ENCODE measurements around the gene ZBTB8A. TPM values are rescaled to one million over a fixed set of nuclear protein-coding genes. Genes with fewer than 3 reads are reported as not detected.

Gene ZBTB8A
- total RNA-seq, 1 donor, result 10.8 TPM

- H3K4me3 ChIP-seq (ENCODE audit: low read depth, low read length), result no peak overlapping the region
- TF ChIP-seq CTCF (IDR thresholded peaks at IDR 0.05; ENCODE audit: insufficient read depth, low read length), result no peak
- no peak for DNase-seq (ENCODE audit: low read depth)
Measured at GRCh38 chr1:32536117-32536516, 3.1 kb upstream of the ZBTB8A start.

GRCh38 chr1:32536764-32537163 is 2.5 kb upstream of the ZBTB8A start:
- H3K4me3 ChIP-seq (ENCODE audit: low read depth, low read length), result no peak overlapping the region
- no peak for DNase-seq (ENCODE audit: low read depth)
- no peak for TF ChIP-seq CTCF (IDR thresholded peaks at IDR 0.05; ENCODE audit: insufficient read depth, low read length)

- H3K4me3 ChIP-seq (ENCODE audit: low read depth, low read length), result peak overlapping the region; percentile 78
- no peak for TF ChIP-seq CTCF (IDR thresholded peaks at IDR 0.05; ENCODE audit: insufficient read depth, low read length)
- DNase-seq (ENCODE audit: low read depth), result peak; percentile 49
Measured at GRCh38 chr1:32539584-32540571, 651 bp downstream of the ZBTB8A start.

GRCh38 chr1:32540605-32541004 is 1.4 kb downstream of the ZBTB8A start:
- DNase-seq (ENCODE audit: low read depth), result peak; percentile 3
- no peak for TF ChIP-seq CTCF (IDR thresholded peaks at IDR 0.05; ENCODE audit: insufficient read depth, low read length)
- H3K4me3 ChIP-seq (ENCODE audit: low read depth, low read length), result peak overlapping the region; percentile 78

GRCh38 chr1:32541064-32541566 is 1.9 kb downstream of the ZBTB8A start:
- no peak overlapping the region for H3K4me3 ChIP-seq (ENCODE audit: low read depth, low read length)
- no peak for DNase-seq (ENCODE audit: low read depth)
- TF ChIP-seq CTCF (IDR thresholded peaks at IDR 0.05; ENCODE audit: insufficient read depth, low read length), result no peak

GRCh38 chr1:32546611-32547010 is 7.4 kb downstream of the ZBTB8A start:
- TF ChIP-seq CTCF (IDR thresholded peaks at IDR 0.05; ENCODE audit: insufficient read depth, low read length), result no peak
- DNase-seq (ENCODE audit: low read depth), result no peak
- no peak overlapping the region for H3K4me3 ChIP-seq (ENCODE audit: low read depth, low read length)

Measured in fibroblast of the aortic adventitia (primary cell).